Panc1 (cell line): Measurements from ENCODE around the gene NT5DC1. TPM values are rescaled to one million over a fixed set of nuclear protein-coding genes. Genes with fewer than 3 reads are reported as not detected.

ENCODE experiments used
- ATAC-seq: fragments of 200-7000 bp; cut with Tn5 transposase; 2 replicates; pipeline ENCODE4 v1.9.1; 2020; ENCODE audit warnings: mild to moderate bottlenecking, moderate library complexity
- BruUV-seq: library from RNA; stranded (reverse); fragments of 400-500 nt; replicated peaks from 2 replicates; lab custom pipeline; 2021; lab: Mats Ljungman, UMichigan
- CTCF ChIA-PET: fragments of 300-600 bp; sonication (Branson Sonifier 250); formaldehyde crosslinking; loops from one replicate; lab custom pipeline; 2022; ENCODE audit warnings: antibody characterized with exemption; lab: Charles Lee
- POLR2A ChIA-PET: fragments of 300-600 bp; sonication (Branson Sonifier 250); formaldehyde crosslinking; loops from one replicate; lab custom pipeline; 2022; ENCODE audit warnings: antibody characterized with exemption; lab: Charles Lee
- DNase-seq: peaks from one replicate; pipeline ENCODE4 v3.0.0-alpha.2; 2010; ENCODE audit warnings: low read depth, low spot score
- H3K27ac ChIP-seq: 2 replicates; pipeline ENCODE4 v1.5.1; 2011; ENCODE audit warnings: mild to moderate bottlenecking, low read length, inconsistent platforms
- H3K27me3 ChIP-seq: fragments of 200-500 bp; sonication (Bioruptor generic); 2 replicates; pipeline ENCODE4 v1.6.0; 2014; ENCODE audit warnings: low read length, inconsistent platforms; ENCODE audit not compliant: control insufficient read depth, insufficient read depth
- H3K36me3 ChIP-seq: fragments of 200-500 bp; sonication (Bioruptor generic); 2 replicates; pipeline ENCODE4 v1.5.1; 2014; ENCODE audit warnings: inconsistent platforms, mild to moderate bottlenecking, low read length, moderate library complexity; ENCODE audit not compliant: control insufficient read depth, insufficient read depth
- H3K4me1 ChIP-seq: 2 replicates; pipeline ENCODE4 v1.5.1; 2011; ENCODE audit warnings: inconsistent platforms, mild to moderate bottlenecking, low read length, moderate library complexity; ENCODE audit not compliant: control insufficient read depth, insufficient read depth
- H3K4me3 ChIP-seq, 2 experiments: 2 replicates each; pipeline ENCODE4 v1.5.1; 2011 to 2012; ENCODE audit warnings: low read depth in 2 of 2, low read length in 2 of 2, mild to moderate bottlenecking in 2 of 2, inconsistent platforms in 1 of 2, moderate library complexity in 1 of 2
- H3K9me3 ChIP-seq: fragments of 200-500 bp; sonication (Bioruptor generic); 2 replicates; pipeline ENCODE4 v1.5.1; 2014; ENCODE audit warnings: low read depth, mild to moderate bottlenecking, inconsistent platforms, low read length, moderate library complexity; ENCODE audit not compliant: control insufficient read depth, insufficient read depth
- CTCF ChIP-seq: fragments of 450-650 bp; IDR thresholded peaks from 2 replicates; pipeline ENCODE4 v1.5.1; 2017; ENCODE audit warnings: mild to moderate bottlenecking
- POLR2AphosphoS5 ChIP-seq: IDR thresholded peaks from 2 replicates; pipeline ENCODE4 v1.6.1; 2012; ENCODE audit warnings: mild to moderate bottlenecking, low read depth, low read length, moderate library complexity
- REST ChIP-seq, 2 experiments: IDR thresholded peaks; 2 replicates each; pipeline ENCODE4 v1.6.1; 2011 to 2012; ENCODE audit warnings: low read depth in 2 of 2, control low read depth in 1 of 2, low read length in 1 of 2, mild to moderate bottlenecking in 1 of 2, moderate library complexity in 1 of 2; ENCODE audit not compliant: insufficient read depth in 1 of 2
- SIN3A ChIP-seq: IDR thresholded peaks from 2 replicates; pipeline ENCODE4 v1.6.1; 2012; ENCODE audit warnings: low read depth, mild to moderate bottlenecking, low read length, moderate library complexity, borderline replicate concordance; ENCODE audit not compliant: insufficient read depth
- TCF7L2 ChIP-seq: IDR thresholded peaks from 2 replicates; pipeline ENCODE4 v1.6.1; 2011; ENCODE audit warnings: mild to moderate bottlenecking, low read depth, low read length, inconsistent platforms
- in situ Hi-C: cut with HindIII; loops from 2 replicates; pipeline ENCODE4 v1.10.0; 2016; ENCODE audit warnings: low sequenced_read_pairs, low pct_unique_long_range_greater_than_20kb
- intact Hi-C: fragments of 100-400 bp; cut with micrococcal nuclease; formaldehyde crosslinking; loops from one replicate; pipeline ENCODE4 v1.10.0; 2022; ENCODE audit not compliant: unreplicated experiment
- total RNA-seq: library from RNA; stranded (reverse); gene quantifications from one replicate; pipeline ENCODE4 v1.2.1, GENCODE V29; 2021; ENCODE audit not compliant: unreplicated experiment

Gene NT5DC1
- total RNA-seq, 1 experiment from 2014 or later, result 79.1 TPM

GRCh38 chr6:116168148-116168547 lies 67.5 kb downstream of the NT5DC1 start:
- in situ Hi-C loops, result no loop called here
- intact Hi-C loops, result no loop called here
- TF ChIP-seq TCF7L2, result no peak
- TF ChIP-seq SIN3A, result no peak
- no peak for TF ChIP-seq POLR2AphosphoS5
- TF ChIP-seq CTCF, result no peak
- no peak for TF ChIP-seq REST (IDR thresholded peaks at IDR 0.05; ENCODE audit: insufficient read depth in 1 of 2, low read depth in 2 of 2, low read length in 1 of 2)
- Histone ChIP-seq H3K9me3 (peaks cover 10% of the 10 kb centered on the region; the same call in 1 of the 2 replicates), H3K27me3 (no peaks in the 10 kb centered on the region), H3K27ac (no peak overlapping the region), H3K36me3 (no peaks in the 10 kb centered on the region), H3K4me1 (no peaks in the 10 kb centered on the region), H3K4me3 (no peak overlapping the region)
- BruUV-seq, result no TSS peak
- ChIA-PET POLR2A (interaction anchor here (0.6 kb wide), 1 partner anchor 10 kb away, joined by 3 read pairs; no protein-coding TSS in a partner anchor), CTCF (no interaction called here)
- no peak for ATAC-seq
- no peak for DNase-seq

GRCh38 chr6:116169880-116170279 lies 69.2 kb downstream of the NT5DC1 start:
- intact Hi-C loops, result no loop called here
- BruUV-seq, result no TSS peak
- no peak overlapping the region for H3K27ac ChIP-seq

More at GRCh38 chr6:116169880-116170279, 69.2 kb downstream of the NT5DC1 start:
- Histone ChIP-seq H3K4me3 (no peak overlapping the region), H3K27me3 (no peaks in the 10 kb centered on the region), H3K36me3 (no peaks in the 10 kb centered on the region), H3K9me3 (peaks cover 14% of the 10 kb centered on the region; the same call in 1 of the 2 replicates), H3K4me1 (no peaks in the 10 kb centered on the region)
- ChIA-PET POLR2A (no interaction called here), CTCF (no interaction called here)
- no peak for DNase-seq
- ATAC-seq, result no peak
- no peak for TF ChIP-seq REST (IDR thresholded peaks at IDR 0.05; ENCODE audit: insufficient read depth in 1 of 2, low read depth in 2 of 2, low read length in 1 of 2)
- no peak for TF ChIP-seq CTCF
- no peak for TF ChIP-seq POLR2AphosphoS5
- no peak for TF ChIP-seq TCF7L2
- no peak for TF ChIP-seq SIN3A
- in situ Hi-C loops, result no loop called here
